H1 (cell line): ENCODE measurements around the gene PTK6. TPM values are rescaled to one million over a fixed set of nuclear protein-coding genes. Genes with fewer than 3 reads are reported as not detected.

Source experiments
- CTCF ChIA-PET: fragments of 300-600 bp; sonication (Branson Sonifier 250); formaldehyde crosslinking; loops from one replicate; lab custom pipeline; 2021; ENCODE audit not compliant: partially characterized antibody; lab: Charles Lee
- POLR2A ChIA-PET: fragments of 300-600 bp; sonication (Branson Sonifier 250); formaldehyde crosslinking; loops from one replicate; lab custom pipeline; 2021; ENCODE audit warnings: inconsistent platforms; ENCODE audit not compliant: partially characterized antibody; lab: Charles Lee
- DNase-seq, 2 experiments: peaks; one replicate each; pipeline versions ENCODE4 v3.0.0 to v3.0.0-alpha.2; 2010 to 2022; ENCODE audit warnings: low spot score in 2 of 2, low read depth in 1 of 2, mixed read lengths in 1 of 2
- FAIRE-seq: peaks from 2 replicates; lab custom pipeline; 2011; peaks lifted over from hg19 to GRCh38; lab: Jason Lieb, UNC
- H2AFZ ChIP-seq: 2 replicates; pipeline ENCODE4 v1.8.1; 2012; ENCODE audit warnings: low read length, inconsistent platforms
- H2AK5ac ChIP-seq: 2 replicates; pipeline ENCODE4 v1.6.1; 2013; ENCODE audit warnings: low read depth, low read length
- H2BK120ac ChIP-seq: replicated peaks from 2 replicates; pipeline ENCODE3; 2013; ENCODE audit warnings: low read depth, low read length, inconsistent platforms
- H2BK12ac ChIP-seq: 2 replicates; pipeline ENCODE4 v1.6.1; 2013; ENCODE audit warnings: low read depth, low read length
- H2BK15ac ChIP-seq: 2 replicates; pipeline ENCODE4 v1.6.1; 2013; ENCODE audit warnings: low read length
- H2BK20ac ChIP-seq: 2 replicates; pipeline ENCODE4 v1.6.1; 2013; ENCODE audit warnings: low read length
- H2BK5ac ChIP-seq: 2 replicates; pipeline ENCODE4 v1.6.1; 2013; ENCODE audit warnings: low read depth, low read length
- H3K14ac ChIP-seq: 2 replicates; pipeline ENCODE4 v1.6.1; 2013; ENCODE audit warnings: inconsistent platforms; ENCODE audit not compliant: insufficient read length
- H3K18ac ChIP-seq: 2 replicates; pipeline ENCODE4 v1.6.1; 2013; ENCODE audit warnings: low read length; ENCODE audit errors: extremely low read depth
- H3K23ac ChIP-seq: 2 replicates; pipeline ENCODE4 v1.6.1; 2013; ENCODE audit warnings: inconsistent platforms; ENCODE audit not compliant: insufficient read length
- H3K23me2 ChIP-seq: 2 replicates; pipeline ENCODE4 v1.6.1; 2013; ENCODE audit warnings: low read depth, low read length
- H3K27ac ChIP-seq: 2 replicates; pipeline ENCODE4 v1.6.1; 2011; ENCODE audit warnings: low read depth, low read length, inconsistent platforms
- H3K27me3 ChIP-seq, 4 experiments: replicated peaks in 1 of 4; 1 replicate in 1 of 4; 2 replicates in 3 of 4; pipeline versions ENCODE4 v1.6.1 to v1.8.1; 2011 to 2013; ENCODE audit warnings: low read length in 3 of 4, mild to moderate bottlenecking in 3 of 4, inconsistent platforms in 2 of 4, mixed read lengths in 2 of 4, moderate library complexity in 1 of 4; ENCODE audit not compliant: control insufficient read depth in 3 of 4, insufficient read depth in 3 of 4; ENCODE audit errors: extremely low read depth in 1 of 4
- H3K36me3 ChIP-seq, 4 experiments: 2 replicates each; pipeline versions ENCODE4 v1.6.1 to v1.8.1; 2011 to 2013; ENCODE audit warnings: mild to moderate bottlenecking in 4 of 4, low read length in 3 of 4, moderate library complexity in 2 of 4, control low read depth in 1 of 4, inconsistent platforms in 1 of 4; ENCODE audit not compliant: insufficient read depth in 4 of 4, control insufficient read depth in 2 of 4
- H3K4ac ChIP-seq: replicated peaks from 2 replicates; pipeline ENCODE3; 2013; ENCODE audit warnings: low read length, low read depth, mixed read lengths, inconsistent platforms; ENCODE audit not compliant: insufficient read length
- H3K4me1 ChIP-seq, 4 experiments: replicated peaks in 1 of 4; 1 replicate in 1 of 4; 2 replicates in 3 of 4; pipeline versions ENCODE4 v1.6.1 to v1.8.1; 2011 to 2013; ENCODE audit warnings: low read length in 3 of 4, inconsistent platforms in 2 of 4, mixed read lengths in 1 of 4; ENCODE audit not compliant: insufficient read depth in 4 of 4, control insufficient read depth in 3 of 4
- H3K4me2 ChIP-seq, 2 experiments: 2 replicates each; pipeline versions ENCODE4 v1.6.1 to v1.8.1; 2011 to 2013; ENCODE audit warnings: low read depth in 2 of 2, low read length in 2 of 2, control low read depth in 1 of 2, inconsistent platforms in 1 of 2, mild to moderate bottlenecking in 1 of 2; ENCODE audit not compliant: insufficient read depth in 1 of 2
- H3K4me3 ChIP-seq, 4 experiments: fragments of 200-600, 300-600 bp in 1 of 4; sonication (generic), shearing (Covaris generic), sonication (Bioruptor Twin) in 1 of 4; 2 replicates each; pipeline versions ENCODE4 v1.5.1 to v1.8.1; 2011 to 2016; ENCODE audit warnings: low read length in 4 of 4, low read depth in 3 of 4, control low read depth in 2 of 4, inconsistent platforms in 2 of 4, mild to moderate bottlenecking in 2 of 4, mixed read lengths in 1 of 4, moderate library complexity in 1 of 4; ENCODE audit not compliant: insufficient read depth in 2 of 4; ENCODE audit errors: extremely low read depth in 1 of 4
- H3K56ac ChIP-seq: replicated peaks from 2 replicates; pipeline ENCODE3; 2013; ENCODE audit warnings: low read depth, mild to moderate bottlenecking, mixed read lengths, low read length, inconsistent platforms; ENCODE audit not compliant: insufficient read length
- H3K79me1 ChIP-seq: 2 replicates; pipeline ENCODE4 v1.6.1; 2013; ENCODE audit warnings: low read depth, low read length, control low read depth
- H3K79me2 ChIP-seq, 2 experiments: 2 replicates each; pipeline versions ENCODE4 v1.6.1 to v1.8.1; 2012 to 2013; ENCODE audit warnings: low read length in 2 of 2, mild to moderate bottlenecking in 2 of 2, inconsistent platforms in 1 of 2; ENCODE audit not compliant: insufficient read depth in 2 of 2, control insufficient read depth in 1 of 2
- H3K9ac ChIP-seq, 4 experiments: replicated peaks in 1 of 4; 1 replicate in 1 of 4; 2 replicates in 3 of 4; pipeline versions ENCODE4 v1.6.1 to v1.8.1; 2011 to 2013; ENCODE audit warnings: low read depth in 3 of 4, low read length in 3 of 4, control low read depth in 2 of 4, mild to moderate bottlenecking in 2 of 4, moderate library complexity in 2 of 4, inconsistent platforms in 1 of 4; ENCODE audit errors: extremely low read depth in 1 of 4
- H3K9me3 ChIP-seq, 2 experiments: 2 replicates each; pipeline versions ENCODE4 v1.6.1 to v1.8.1; 2012 to 2013; ENCODE audit warnings: mild to moderate bottlenecking in 2 of 2, moderate library complexity in 2 of 2, control low read depth in 1 of 2, inconsistent platforms in 1 of 2, low read depth in 1 of 2, low read length in 1 of 2, mixed read lengths in 1 of 2; ENCODE audit not compliant: insufficient read depth in 2 of 2
- H4K20me1 ChIP-seq, 2 experiments: replicated peaks in 1 of 2; 2 replicates each; pipeline versions ENCODE3 to v1.8.1; 2011 to 2013; ENCODE audit warnings: inconsistent platforms in 2 of 2, low read length in 2 of 2, mild to moderate bottlenecking in 1 of 2; ENCODE audit not compliant: insufficient read depth in 2 of 2, control insufficient read depth in 1 of 2
- H4K5ac ChIP-seq: 2 replicates; pipeline ENCODE4 v1.6.1; 2013; ENCODE audit warnings: low read length, low read depth, mixed read lengths, inconsistent platforms; ENCODE audit not compliant: insufficient read length
- H4K8ac ChIP-seq: 2 replicates; pipeline ENCODE4 v1.8.0; 2013; ENCODE audit warnings: mild to moderate bottlenecking, moderate library complexity, low read length, inconsistent platforms; ENCODE audit not compliant: insufficient read depth; ENCODE audit errors: extremely low read depth
- H4K91ac ChIP-seq: replicated peaks from 2 replicates; pipeline ENCODE3; 2013; ENCODE audit warnings: low read length, mixed read lengths, inconsistent platforms; ENCODE audit not compliant: insufficient read length
- CTBP2 ChIP-seq: IDR thresholded peaks from 2 replicates; pipeline ENCODE4 v1.7.0; 2011; ENCODE audit warnings: borderline replicate concordance, mild to moderate bottlenecking, moderate library complexity, mixed read lengths, low read length; ENCODE audit not compliant: insufficient read depth, insufficient read length
- E2F6 ChIP-seq: IDR thresholded peaks from 2 replicates; pipeline ENCODE4 v1.6.1; 2012; ENCODE audit warnings: inconsistent platforms
- GABPA ChIP-seq: IDR thresholded peaks from 2 replicates; pipeline ENCODE4 v1.6.1; 2011; ENCODE audit warnings: mild to moderate bottlenecking, low read length, moderate library complexity, borderline replicate concordance; ENCODE audit not compliant: insufficient read depth
- KDM4A ChIP-seq: IDR thresholded peaks from one replicate; pipeline ENCODE4 v1.7.1; 2012; ENCODE audit warnings: low read depth, mild to moderate bottlenecking, moderate library complexity, low read length, inconsistent platforms; ENCODE audit not compliant: severe bottlenecking
- MAX ChIP-seq: IDR thresholded peaks from 2 replicates; pipeline ENCODE4 v1.6.1; 2012; ENCODE audit warnings: inconsistent platforms
- SIX5 ChIP-seq: IDR thresholded peaks from 2 replicates; pipeline ENCODE4 v1.6.1; 2011; ENCODE audit warnings: mild to moderate bottlenecking, low read depth, low read length
- SUZ12 ChIP-seq: fragments of 200-600 bp; sonication (generic); IDR thresholded peaks from 2 replicates; pipeline ENCODE4 v1.6.1; 2012; ENCODE audit warnings: mild to moderate bottlenecking, inconsistent platforms, low read length, moderate library complexity, mixed read lengths
- YY1 ChIP-seq: IDR thresholded peaks from 2 replicates; pipeline ENCODE4 v1.6.1; 2011; ENCODE audit warnings: low read depth, mild to moderate bottlenecking, low read length
- WGBS, 2 experiments: shearing (Covaris generic) in 1 of 2; methylation state at CpG; one replicate each; pipeline versions ENCODE4 v1.1.6 to v1.1.7; 2013 to 2015; ENCODE audit warnings: low lambda C conversion rate in 2 of 2, mixed read lengths in 2 of 2, inconsistent platforms in 1 of 2, low coverage in 1 of 2, missing lambda C conversion rate in 1 of 2; ENCODE audit not compliant: insufficient replicate concordance in 2 of 2, insufficient coverage in 1 of 2, insufficient read length in 1 of 2; ENCODE audit errors: extremely low coverage in 1 of 2, missing lambda C conversion rate in 1 of 2; 5-methylcytosine and 5-hydroxymethylcytosine counted together
- polyA plus RNA-seq, 7 experiments: library from polyadenylated mRNA; depleted of rRNA in 3 of 7; stranded (reverse) in 5 of 7; unstranded in 2 of 7; fragments of >200 nt in 5 of 7; fragments of 200-250 nt in 2 of 7; gene quantifications; 1 replicate in 5 of 7; 2 replicates in 1 of 7; 4 replicates in 1 of 7; pipeline versions ENCODE4 v1.2.1 to v1.2.3, GENCODE V29; 2011 to 2013; ENCODE audit warnings: missing spikeins in 2 of 7, mixed read lengths in 2 of 7
- total RNA-seq: library from RNA; stranded (reverse); fragmentation: NEBNext Ultra II Directional; extraction: Animal tissue kit (Norgen Biotek cat#: 25700); gene quantifications from 2 replicates; pipeline ENCODE4 v1.2.1, GENCODE V29; 2021

PTK6 gene
- total and polyA plus RNA-seq, 2 of the 8 experiments (the other 6 are each of a cell fraction or from before 2014, with no cell fraction given): 0.12 to 0.19 TPM

- Histone ChIP-seq H3K9me3 (no peaks in the 10 kb centered on the region; a peak in 1 of 4 replicates), H3K18ac (peak overlapping the region; percentile 32; the same call in 1 of the 2 replicates), H2AK5ac (no peak overlapping the region), H3K4me1 (peaks cover 0 to 32% (median 21%) of the 10 kb centered on the region in 4 experiments; a peak in 6 of 7 replicates), H2AFZ (no peak overlapping the region), H3K4ac (no peak overlapping the region), H4K20me1 (peaks cover 0 to 4% of the 10 kb centered on the region in 2 experiments), H2BK5ac (no peak overlapping the region; the same call in 1 of the 2 replicates), H3K56ac (no peak overlapping the region), H3K27me3 (peaks cover 11 to 42% (median 35%) of the 10 kb centered on the region in 4 experiments), H2BK20ac (no peak overlapping the region), H3K79me1 (no peaks in the 10 kb centered on the region), H4K5ac (no peak overlapping the region), H3K9ac (no peak overlapping the region), H2BK15ac (no peak overlapping the region), H3K36me3 (no peaks in the 10 kb centered on the region; a peak in 1 of 8 replicates), H3K23me2 (peaks cover 3% of the 10 kb centered on the region; the same call in 1 of the 2 replicates), H3K4me2 (peak overlapping the region; percentile 60 to 80), H4K91ac (no peak overlapping the region), H2BK120ac (no peak overlapping the region), H3K14ac (no peak overlapping the region), H3K4me3 (peak overlapping the region; percentile 23 to 66 (median 29); a peak in 6 of 8 replicates), H4K8ac (peak overlapping the region; percentile 47), H3K27ac (no peak overlapping the region), H3K23ac (no peak overlapping the region), H3K79me2 (no peaks in the 10 kb centered on the region), H2BK12ac (no peak overlapping the region)
- DNase-seq (peak in 1 of 2 experiments; percentile 63), FAIRE-seq (no peak)
- WGBS, 2 experiments: 3% methylated on average over 6 of the region's 48 CpGs; no CpG with 5 or more reads in 1 of the 2 experiments
- ChIA-PET CTCF (no interaction called here), POLR2A (interaction anchor here (1.1 kb wide), 1 partner anchor 22 kb away, joined by 5 read pairs; the partner anchor contains the start of gene PPDPF)
- TF ChIP-seq KDM4A (peak; percentile 83), CTBP2 (no peak), MAX (peak; percentile 53; the same call in 1 of the 2 replicates), SIX5 (no peak), E2F6 (peak; percentile 53), GABPA (0 out of 2 replicates have a peak, but pooled peaks have one; percentile 33), SUZ12 (0 out of 2 replicates have a peak, but pooled peaks have one; percentile 26), YY1 (no peak)
Observed at GRCh38 chr20:63499338-63499969, 37.7 kb downstream of the PTK6 start.
